EH (cell line): Measurements from ENCODE around the gene MYBPC3.
"Not testable (repeated sequence)": the region's sequence is repeated elsewhere in the genome, so short reads cannot be mapped to it uniquely, and the experiment has no call there.

ENCODE experiments used
- DNase-seq: peaks from one replicate; pipeline ENCODE4 v3.0.0-alpha.2; 2015; ENCODE audit warnings: low read depth

MYBPC3 gene

DNA sequence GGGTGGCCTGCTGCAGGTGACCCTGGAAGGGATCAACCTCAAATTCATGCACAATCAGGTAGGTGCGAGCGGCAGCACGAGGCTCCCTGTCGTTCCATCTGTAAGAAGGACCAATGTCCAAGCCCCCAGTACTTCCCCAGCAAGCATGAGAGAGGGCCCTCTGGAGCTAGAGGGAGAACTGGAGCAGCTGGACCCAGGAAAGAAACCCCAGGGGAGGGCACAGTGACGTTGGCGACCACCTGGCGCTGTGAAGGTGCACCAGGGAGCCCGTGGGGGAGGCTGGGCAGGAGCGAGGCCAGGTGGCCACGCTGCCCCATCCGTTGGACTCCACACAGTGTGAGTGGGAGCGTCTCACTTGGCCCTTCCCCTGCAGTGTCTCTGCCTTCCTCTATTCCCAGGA, 28.0 kb downstream of the MYBPC3 start:
- no peak for DNase-seq

DNA sequence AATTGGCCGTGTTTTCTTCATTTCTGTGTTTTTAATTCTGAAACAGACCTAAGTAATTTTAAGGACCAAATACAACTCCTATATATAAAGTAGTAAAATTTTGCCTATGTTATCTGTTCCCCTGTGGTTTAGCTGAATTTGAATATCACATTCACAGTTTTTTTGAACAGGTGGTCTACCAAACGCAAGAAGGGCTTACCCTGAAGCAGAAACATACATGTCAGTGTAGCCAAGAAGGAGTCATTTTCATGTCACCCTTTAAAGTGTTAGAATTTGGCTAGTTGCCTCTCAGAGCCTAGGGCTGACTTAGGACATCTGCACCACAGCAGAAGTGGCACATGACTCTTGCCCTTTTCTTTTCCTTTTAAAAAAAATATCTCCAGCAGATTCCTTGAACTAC, 34.3 kb downstream of the MYBPC3 start:
- no peak for DNase-seq

DNA sequence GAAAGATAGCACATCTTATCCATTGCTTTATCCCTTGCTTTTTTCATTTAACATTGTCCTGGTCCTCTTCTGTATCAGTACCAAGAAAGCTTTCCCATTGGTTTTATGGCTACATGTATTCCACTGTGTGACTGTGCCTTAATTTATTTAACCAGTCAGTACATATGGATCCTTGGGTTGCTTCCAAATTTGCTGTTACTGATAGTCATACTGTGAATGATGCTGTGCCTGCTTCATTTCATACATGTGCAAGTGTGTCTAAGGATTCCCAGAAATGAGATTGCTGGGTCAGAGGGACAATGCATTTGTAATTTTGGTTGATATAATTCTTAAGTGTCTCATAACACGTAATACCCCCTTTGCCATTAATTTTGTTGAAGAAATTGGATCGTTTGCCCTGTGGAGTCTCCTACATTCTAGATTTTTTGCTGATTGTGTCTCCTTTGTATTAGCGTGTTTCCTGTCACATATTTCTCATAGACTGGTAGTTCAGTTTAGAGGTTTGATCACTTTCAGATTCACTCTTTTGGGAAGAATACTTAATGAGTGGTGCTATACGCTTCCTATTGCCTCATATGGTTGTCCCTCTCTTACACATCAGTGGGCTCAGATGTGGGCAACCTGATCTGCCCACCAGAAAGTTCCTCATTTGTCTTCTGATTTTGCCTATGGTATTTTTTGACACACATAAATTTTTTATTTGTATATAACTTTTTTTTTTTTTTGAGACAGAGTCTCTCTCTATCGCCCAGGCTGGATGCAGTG, 35.3 kb downstream of the MYBPC3 start:
- DNase-seq, result no peak

DNA sequence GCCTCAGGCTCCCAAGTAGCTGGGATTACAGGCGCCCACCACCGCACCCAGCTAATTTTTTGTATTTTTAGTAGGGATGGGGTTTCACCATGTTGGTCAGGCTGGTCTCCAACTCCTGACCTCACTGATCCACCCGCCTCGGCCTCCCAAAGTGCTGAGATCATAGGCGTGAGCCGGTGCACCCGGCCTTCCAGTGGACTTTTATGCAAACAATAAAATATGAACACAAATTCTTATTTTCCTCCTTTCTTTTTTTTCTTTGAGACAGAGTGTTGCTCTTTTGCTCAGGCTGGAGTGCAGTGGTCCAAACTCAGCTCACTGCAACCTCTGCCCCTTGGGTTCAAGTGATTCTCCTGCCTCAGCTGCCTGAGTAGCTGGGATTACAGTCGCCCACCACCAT, 36.0 kb downstream of the MYBPC3 start:
- not testable (repeated sequence) for DNase-seq

DNA sequence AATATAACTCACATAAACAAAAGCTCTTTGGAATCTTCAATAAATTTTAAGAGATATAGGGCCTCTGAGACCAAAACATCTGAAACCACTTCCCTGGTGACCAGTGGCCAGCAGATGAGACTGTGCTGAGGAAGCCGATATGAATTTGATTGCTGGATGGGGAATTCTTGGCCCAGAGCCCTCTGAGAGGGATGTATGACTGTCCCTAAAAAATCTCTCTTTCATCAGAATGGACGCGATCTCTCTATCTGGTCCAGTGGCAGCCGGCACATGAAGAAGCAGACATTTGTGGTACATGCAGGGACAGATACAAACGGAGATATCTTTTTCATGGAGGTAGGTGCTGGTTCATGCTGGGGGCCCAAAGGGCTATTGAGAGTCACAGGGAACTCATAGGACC, 37.5 kb downstream of the MYBPC3 start:
- peak; percentile 83 for DNase-seq

DNA sequence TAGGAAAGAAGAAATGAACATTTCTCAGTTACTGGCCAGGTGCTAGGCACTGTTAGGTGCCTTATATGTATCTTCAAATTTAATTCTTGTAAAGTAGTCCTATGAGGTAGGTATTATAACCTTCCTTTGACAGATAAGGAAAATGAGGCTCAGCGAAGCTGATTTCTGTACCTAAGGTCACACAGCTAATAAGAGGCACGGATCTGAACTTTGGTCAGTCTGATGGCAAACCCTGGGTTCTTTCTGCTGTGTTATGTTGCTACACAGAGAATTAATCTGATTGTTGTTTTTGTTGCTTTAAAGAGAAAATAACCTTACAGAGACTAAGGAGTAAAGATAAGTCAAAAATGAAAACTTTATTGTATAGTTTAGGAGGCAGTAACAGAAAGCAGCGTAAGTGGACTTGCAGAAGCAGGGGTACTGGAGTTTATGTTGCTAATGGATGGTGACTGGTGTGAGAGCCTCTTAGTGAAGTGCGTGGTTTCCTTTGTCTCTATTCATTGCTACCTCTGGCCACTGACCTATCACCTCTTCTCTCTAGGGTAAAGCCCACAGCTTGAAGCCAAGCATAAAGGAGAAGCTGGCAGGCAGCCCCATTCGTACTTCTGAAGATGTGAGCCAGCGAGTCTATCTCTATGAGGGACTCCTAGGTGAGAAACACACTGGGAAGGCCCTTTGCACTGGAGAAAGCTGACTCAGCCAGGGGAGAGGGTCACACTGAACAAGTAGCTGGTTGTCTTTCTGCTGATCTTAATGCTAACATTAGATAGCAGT, 44.3 kb downstream of the MYBPC3 start:
- DNase-seq, result no peak

DNA sequence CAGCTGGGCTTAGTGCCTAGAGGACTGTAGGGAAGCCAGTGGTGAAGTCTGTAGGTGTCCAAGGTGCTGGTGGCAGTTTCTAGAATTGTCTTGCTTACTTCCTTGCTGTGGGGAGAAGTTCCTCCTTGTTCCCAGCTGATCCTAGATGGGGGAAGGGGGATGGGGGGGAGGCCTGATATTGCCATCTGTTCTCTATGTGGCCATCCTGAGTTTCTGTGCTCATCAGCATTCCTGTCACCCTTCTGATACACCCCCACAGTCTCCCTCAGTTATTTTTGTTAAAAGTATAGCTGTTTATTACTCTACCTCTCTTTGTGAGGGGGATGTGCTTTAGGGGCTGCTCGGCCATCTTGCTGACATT, 46.0 kb downstream of the MYBPC3 start:
- DNase-seq, result no peak

DNA sequence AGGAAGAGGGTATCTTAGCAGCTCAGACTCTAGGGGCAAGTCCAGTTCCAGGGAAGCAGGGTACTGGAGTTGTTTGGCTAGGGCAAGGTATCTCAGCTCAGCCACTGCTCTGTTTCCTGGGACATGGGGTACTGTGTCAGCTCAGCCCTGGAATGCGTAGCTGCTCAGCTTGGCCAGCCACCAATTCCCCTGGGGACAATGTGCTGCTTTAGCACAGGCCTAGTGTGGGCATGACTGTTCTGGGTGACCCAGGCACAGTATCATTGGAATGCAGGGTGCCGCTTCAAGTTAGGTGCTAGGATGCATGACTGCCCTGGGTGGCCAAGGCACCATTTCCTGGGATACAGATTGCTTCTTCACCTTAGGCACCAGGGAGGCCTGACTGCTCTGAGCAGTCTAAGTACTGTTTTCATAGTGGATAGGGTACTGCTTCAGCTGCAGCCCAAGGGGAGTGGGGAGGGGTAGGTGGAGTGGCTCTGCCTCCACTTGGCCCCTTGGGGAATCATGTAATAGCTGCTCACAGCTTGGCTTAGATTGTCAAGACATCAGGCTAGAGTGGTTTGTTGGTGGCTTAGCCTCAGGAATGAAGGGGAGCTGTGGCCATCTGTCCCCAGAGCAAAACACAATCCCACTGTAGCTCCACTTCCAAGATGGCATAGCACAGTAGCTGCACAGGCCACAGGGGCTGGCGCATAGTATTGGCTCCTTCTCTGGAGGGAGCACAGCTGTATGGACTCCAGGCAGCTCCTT, 46.6 kb downstream of the MYBPC3 start:
- DNase-seq, result peak; percentile 78

DNA sequence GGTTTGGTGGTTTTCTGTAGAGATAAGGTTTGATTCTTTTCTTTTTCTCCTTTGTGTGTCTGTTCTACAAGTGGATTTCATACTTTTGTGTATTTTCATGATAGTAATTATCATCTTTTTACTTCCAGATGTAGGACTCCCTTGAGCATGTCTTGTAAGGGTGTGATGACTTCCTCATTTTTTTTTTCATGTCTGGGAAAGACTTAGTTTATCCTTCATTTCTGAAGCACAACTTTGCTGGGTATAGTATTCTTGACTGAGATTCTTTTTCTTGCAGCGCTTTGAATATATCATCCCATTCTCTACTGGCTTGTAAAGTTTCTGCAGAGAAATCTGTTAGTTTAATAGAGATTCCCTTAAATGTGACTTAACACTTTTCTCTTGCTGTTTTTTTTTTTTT, 49.6 kb downstream of the MYBPC3 start:
- no peak for DNase-seq

DNA sequence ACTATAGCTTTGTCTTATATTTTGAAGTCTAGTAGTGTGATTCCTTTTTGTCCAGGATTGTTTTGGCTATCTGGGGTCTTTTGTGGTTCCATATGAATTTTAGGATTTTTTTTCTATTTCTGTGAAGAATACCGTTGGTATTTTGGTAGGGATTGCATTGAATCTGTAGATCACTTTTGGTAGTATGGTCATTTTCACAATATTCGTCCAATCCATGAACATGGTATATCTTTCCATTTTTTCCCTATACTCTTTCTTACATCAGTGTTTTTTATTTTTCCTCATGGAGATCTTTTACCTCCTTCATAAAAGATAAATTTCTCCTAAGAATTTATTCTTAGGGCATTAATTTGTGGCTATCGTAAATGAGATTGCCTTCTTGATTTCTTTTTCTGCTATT, 53.4 kb downstream of the MYBPC3 start:
- no peak for DNase-seq

DNA sequence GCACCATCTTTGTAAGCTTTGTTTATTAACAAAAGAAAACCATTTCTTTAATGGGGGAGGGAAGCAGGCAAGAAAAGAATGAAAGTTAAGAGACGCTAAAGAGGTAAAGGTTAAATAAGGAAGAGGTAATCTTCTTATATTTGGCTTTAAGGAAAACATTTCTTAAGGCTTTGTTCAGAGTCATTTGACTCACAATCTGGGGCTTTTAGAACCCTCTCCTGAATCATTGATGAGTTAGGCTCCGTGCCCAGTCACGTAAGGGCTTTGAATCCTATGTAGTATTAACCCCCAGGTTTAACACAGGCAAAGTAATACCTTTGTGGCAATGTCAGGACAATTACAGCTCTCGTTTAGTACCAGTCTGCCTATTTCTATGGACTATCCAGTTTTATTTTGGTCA, 56.5 kb downstream of the MYBPC3 start:
- DNase-seq, result no peak

DNA sequence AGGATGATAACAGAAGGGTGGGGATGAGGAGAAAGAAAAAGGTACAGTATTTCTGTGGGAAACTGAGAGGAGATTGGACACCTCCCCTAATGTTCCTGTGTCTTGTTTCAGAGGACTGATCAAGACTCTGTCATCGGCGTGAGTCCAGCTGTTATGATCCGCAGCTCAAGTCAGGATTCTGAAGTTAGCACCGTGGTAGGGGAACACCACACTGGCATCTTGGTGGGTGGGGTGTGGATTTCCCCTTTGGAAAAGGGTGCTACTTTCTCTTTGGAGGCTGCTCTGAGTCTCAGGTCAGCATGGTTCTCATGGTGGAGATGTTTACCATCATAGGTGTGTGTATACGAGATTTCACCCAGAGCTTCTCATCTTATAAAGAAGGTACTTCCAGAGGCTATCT, 57.1 kb downstream of the MYBPC3 start:
- DNase-seq, result no peak

DNA sequence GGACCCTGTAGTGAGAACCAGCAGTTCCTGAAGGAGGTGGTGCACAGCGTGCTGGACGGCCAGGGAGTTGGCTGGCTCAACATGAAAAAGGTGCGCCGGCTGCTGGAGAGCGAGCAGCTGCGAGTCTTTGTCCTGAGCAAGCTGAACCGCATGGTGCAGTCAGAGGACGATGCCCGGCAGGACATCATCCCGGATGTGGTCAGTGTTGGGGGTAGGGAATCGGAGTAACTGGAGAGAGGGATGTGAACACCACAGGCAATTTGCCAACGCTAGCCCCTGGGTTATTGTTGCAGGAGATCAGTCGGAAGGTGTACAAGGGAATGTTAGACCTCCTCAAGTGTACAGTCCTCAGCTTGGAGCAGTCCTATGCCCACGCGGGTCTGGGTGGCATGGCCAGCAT, 62.6 kb downstream of the MYBPC3 start:
- no peak for DNase-seq

DNA sequence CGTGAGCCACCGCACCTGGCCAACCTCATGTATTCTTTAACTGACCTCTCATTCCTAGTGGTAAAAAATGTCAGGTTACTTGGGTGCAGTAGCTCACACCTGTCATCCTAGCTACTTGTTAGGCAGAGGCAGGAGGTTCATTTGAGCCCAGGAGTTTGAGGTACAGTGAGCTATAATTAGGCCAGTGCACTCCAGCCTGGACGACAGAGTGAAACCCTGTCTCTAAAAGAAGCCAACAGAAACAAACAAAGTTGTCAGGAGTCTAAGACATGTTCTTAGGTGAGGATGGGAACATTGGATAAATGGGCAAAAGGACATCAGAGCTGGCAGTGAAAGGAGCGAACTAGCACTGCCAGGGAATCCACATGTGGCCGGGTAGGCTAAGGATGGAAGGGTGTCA, 64.4 kb downstream of the MYBPC3 start:
- no peak for DNase-seq

DNA sequence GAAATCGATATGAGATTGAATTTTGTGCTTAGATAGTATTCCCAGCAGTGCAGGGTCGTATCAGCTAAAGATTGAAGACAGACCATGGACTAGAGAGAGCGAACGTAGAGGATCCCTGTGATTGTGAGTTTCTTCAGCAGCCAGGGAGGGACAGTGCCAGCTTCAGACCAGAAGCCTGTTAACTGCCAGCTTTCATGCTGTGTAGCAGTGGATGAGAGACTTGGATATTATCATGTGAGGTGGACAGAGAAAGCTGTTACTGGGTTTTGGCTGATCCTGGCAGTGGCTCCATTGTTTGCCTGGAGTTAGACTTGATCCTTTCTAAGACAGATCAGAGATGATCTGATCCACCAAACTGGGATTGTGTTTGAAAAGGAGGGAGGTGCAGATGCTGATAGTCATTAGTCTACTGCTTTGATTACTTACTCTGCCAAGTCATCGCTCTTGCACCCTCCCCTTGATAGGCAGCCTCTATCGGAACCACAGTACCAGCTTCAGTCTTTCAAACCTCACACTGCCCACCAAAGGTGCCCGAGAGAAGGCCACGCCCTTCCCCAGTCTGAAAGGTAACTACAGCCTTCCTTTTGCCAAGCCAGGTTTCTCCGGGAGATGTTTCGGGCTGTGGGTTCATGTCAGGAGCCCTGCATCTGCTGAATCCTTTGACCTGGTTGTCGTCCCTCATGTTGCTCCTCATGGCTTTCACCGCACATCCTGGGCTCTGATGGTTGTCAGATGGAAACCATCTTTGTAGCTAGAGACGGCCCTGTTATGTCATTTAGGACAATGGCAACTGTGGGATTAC, 66.3 kb downstream of the MYBPC3 start:
- no peak for DNase-seq

DNA sequence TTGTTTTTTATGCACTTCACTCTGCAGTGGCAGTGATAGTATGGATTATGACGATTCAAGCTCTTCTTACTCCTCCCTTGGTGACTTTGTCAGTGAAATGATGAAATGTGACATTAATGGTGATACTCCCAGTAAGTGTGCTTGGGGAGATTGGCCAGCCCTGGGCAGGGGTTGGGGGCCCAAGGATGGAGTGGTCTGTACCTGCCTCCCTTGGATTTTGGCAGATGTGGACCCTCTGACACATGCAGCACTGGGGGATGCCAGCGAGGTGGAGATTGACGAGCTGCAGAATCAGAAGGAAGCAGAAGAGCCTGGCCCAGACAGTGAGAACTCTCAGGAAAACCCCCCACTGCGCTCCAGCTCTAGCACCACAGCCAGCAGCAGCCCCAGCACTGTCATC, 68.4 kb downstream of the MYBPC3 start:
- DNase-seq, result no peak

DNA sequence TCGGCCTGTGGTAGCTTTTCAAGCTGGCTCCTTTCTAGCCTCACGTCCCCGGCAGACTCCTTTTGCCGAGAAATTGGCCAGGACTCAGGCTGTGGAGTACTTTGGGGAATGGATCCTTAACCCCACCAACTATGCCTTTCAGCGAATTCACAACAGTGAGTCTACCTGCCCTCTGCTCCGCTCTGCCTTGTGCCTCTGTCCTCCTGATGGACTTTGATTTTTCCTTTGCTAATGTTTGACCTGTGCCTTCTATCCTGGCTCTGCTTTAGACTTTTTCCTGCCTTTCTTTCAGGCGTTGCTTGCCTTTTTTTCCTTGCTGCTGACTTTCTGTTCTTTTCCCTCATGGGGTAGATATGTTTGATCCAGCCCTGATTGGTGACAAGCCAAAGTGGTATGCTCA, 70.0 kb downstream of the MYBPC3 start:
- no peak for DNase-seq
